ENCODE results near the gene PAPPA. TPM values are rescaled to one million over a fixed set of nuclear protein-coding genes. Genes with fewer than 3 reads are reported as not detected.

Gene PAPPA
- total and polyA plus RNA-seq, 9 of the 15 experiments (the other 6 are each of a cell fraction or from before 2014, with no cell fraction given), result 0.06 to 0.18 (median 0.11) TPM

DNA sequence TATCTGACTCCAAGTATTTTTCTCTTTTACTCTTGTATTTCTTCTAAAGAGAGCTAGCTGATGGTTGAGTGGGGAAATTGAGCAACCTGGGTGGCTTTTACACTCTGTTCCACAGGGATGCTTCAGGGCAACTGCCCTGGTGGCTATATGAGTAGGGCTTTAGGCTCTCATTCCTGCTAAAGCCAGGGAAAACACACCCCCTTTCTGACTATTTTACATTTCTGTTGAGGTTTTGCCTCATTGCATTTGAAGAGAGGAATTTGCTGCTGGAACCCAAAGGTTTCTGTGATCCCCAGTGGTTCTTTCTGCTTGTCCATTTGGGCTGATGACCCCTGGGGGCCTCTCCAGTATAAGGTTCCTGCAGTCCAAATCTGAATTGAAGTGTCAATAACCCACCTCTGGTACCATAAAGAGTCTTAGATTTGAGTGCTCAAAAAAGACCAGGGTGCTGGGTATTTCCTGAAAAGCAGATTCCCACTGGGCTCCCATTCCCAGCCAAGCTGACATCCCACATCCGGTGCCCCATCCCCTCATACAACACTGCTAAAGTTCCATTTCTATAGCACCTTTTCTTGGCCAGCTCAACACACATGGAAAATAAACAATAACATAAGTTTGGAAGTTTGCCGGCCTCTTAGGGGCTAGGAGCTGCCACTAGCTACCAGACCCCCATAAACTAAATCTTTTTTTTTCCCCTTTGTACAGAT, 59.5 kb downstream of the PAPPA start:
- intact Hi-C loops (cut with micrococcal nuclease), result loop anchor here (10.0 kb wide), 1 partner anchor 362 kb away; no protein-coding TSS in a partner anchor
- no peak overlapping the region for H3K9ac ChIP-seq (ENCODE audit: insufficient read depth in 1 of 2, low read depth in 2 of 2, low read length in 2 of 2)
- in situ Hi-C loops (cut with MboI), result no loop called here
- no peak overlapping the region for H3K4me2 ChIP-seq (ENCODE audit: insufficient read depth, low read length)
- ATAC-seq (no peak), DNase-seq (ENCODE audit: extremely low read depth in 1 of 4, low spot score in 3 of 4) (no peak), FAIRE-seq (no peak)
- no peaks in the 10 kb centered on the region for H3K9me3 ChIP-seq (replicated peaks; ENCODE audit: control insufficient read depth, insufficient read depth, low read depth, low read length)
- no peaks in the 10 kb centered on the region for H4K20me1 ChIP-seq (replicated peaks; ENCODE audit: control insufficient read depth, insufficient read depth, low read length)
- no peak overlapping the region for H3K4me3 ChIP-seq
- no peaks in the 10 kb centered on the region for H3K4me1 ChIP-seq (replicated peaks in 1 of 2; ENCODE audit: control insufficient read depth in 2 of 2, insufficient read depth in 2 of 2, low read length in 2 of 2)
- H3K79me2 ChIP-seq (ENCODE audit: control insufficient read depth, insufficient read depth, low read length), result no peaks in the 10 kb centered on the region
- no TSS peak for BruUV-seq (replicated peaks)
- no peaks in the 10 kb centered on the region for H3K27me3 ChIP-seq (ENCODE audit: control insufficient read depth in 2 of 2, insufficient read depth in 2 of 2, low read length in 2 of 2)
- H2AFZ ChIP-seq (ENCODE audit: low read depth, low read length), result no peak overlapping the region
- H3K36me3 ChIP-seq (ENCODE audit: control insufficient read depth, insufficient read depth, low read length), result no peaks in the 10 kb centered on the region
- WGBS (ENCODE audit: insufficient coverage, low coverage, missing lambda C conversion rate), result 0% methylated on average over 2 of the region's 2 CpGs
- H3K9me1 ChIP-seq (ENCODE audit: control insufficient read depth, insufficient read depth, low read length), result no peaks in the 10 kb centered on the region
- ChIA-PET POLR2A (no interaction called here), CTCF (ENCODE audit: low intra/inter-chr PET ratio) (no interaction called here)
- TF ChIP-seq GABPB2 (CRISPR knock-in tag; conservative IDR thresholded peaks at IDR 0.05), result no peak
- TF ChIP-seq, protein P1, sequence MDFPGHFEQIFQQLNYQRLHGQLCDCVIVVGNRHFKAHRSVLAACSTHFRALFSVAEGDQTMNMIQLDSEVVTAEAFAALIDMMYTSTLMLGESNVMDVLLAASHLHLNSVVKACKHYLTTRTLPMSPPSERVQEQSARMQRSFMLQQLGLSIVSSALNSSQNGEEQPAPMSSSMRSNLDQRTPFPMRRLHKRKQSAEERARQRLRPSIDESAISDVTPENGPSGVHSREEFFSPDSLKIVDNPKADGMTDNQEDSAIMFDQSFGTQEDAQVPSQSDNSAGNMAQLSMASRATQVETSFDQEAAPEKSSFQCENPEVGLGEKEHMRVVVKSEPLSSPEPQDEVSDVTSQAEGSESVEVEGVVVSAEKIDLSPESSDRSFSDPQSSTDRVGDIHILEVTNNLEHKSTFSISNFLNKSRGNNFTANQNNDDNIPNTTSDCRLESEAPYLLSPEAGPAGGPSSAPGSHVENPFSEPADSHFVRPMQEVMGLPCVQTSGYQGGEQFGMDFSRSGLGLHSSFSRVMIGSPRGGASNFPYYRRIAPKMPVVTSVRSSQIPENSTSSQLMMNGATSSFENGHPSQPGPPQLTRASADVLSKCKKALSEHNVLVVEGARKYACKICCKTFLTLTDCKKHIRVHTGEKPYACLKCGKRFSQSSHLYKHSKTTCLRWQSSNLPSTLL (IDR thresholded peaks at IDR 0.05), result no peak
- TF ChIP-seq, protein P2, sequence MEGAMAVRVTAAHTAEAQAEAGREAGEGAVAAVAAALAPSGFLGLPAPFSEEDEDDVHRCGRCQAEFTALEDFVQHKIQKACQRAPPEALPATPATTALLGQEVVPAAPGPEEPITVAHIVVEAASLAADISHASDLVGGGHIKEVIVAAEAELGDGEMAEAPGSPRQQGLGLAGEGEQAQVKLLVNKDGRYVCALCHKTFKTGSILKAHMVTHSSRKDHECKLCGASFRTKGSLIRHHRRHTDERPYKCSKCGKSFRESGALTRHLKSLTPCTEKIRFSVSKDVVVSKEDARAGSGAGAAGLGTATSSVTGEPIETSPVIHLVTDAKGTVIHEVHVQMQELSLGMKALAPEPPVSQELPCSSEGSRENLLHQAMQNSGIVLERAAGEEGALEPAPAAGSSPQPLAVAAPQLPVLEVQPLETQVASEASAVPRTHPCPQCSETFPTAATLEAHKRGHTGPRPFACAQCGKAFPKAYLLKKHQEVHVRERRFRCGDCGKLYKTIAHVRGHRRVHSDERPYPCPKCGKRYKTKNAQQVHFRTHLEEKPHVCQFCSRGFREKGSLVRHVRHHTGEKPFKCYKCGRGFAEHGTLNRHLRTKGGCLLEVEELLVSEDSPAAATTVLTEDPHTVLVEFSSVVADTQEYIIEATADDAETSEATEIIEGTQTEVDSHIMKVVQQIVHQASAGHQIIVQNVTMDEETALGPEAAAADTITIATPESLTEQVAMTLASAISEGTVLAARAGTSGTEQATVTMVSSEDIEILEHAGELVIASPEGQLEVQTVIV (CRISPR knock-in tag; IDR thresholded peaks at IDR 0.05; ENCODE audit: borderline replicate concordance), result no peak
- TF ChIP-seq ZSCAN29 (IDR thresholded peaks at IDR 0.05), result no peak
- TF ChIP-seq JUNB (CRISPR knock-in tag; conservative IDR thresholded peaks at IDR 0.05), result no peak
- TF ChIP-seq CREM (IDR thresholded peaks at IDR 0.05; ENCODE audit: low read depth), result no peak
- no peak for TF ChIP-seq ZFPM2 (CRISPR knock-in tag; IDR thresholded peaks at IDR 0.05)
- TF ChIP-seq RNF2 (IDR thresholded peaks at IDR 0.05), result no peak
- no peak for TF ChIP-seq RBM22 (IDR thresholded peaks at IDR 0.05; ENCODE audit: low read depth, low read length, poor library complexity, severe bottlenecking)
- no peak for TF ChIP-seq TEAD4 (IDR thresholded peaks at IDR 0.05; ENCODE audit: low read length)
- TF ChIP-seq TEAD4 (CRISPR knock-in tag; IDR thresholded peaks at IDR 0.05; ENCODE audit: borderline replicate concordance), result no peak
- TF ChIP-seq PCBP1 (IDR thresholded peaks at IDR 0.05; ENCODE audit: low read depth, low read length, poor library complexity, severe bottlenecking), result no peak
- no peak overlapping the region for H3K27ac ChIP-seq (ENCODE audit: extremely low read depth, low read depth, low read length)
